Measurements from ENCODE around the gene ITPRIPL1.

Gene ITPRIPL1

DNA sequence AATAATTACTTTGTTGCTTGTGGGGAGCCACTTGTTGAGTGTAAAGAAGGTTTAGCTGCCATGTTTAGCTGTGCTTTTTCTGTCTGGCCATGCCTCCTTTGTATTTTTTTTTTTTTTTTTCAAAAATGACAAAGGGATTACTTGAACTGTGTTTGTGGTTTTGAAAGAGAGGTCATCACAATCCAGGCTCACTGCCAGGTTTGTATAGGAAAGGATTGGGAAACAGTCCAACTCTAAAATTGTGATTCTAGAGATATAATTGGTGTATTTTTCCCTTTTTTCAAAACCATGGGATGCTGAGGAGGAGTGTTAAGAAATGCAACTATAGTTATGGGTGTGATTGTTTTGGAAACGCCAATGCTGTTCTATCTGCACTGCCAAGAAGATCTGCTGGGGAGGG is 4.3 kb downstream of the ITPRIPL1 start:
- CTCF ChIA-PET = no interaction called here
- H3K4me1 Mint-ChIP-seq = peaks cover 69% of the 10 kb centered on the region
- no peak overlapping the region for H3K4me3 Mint-ChIP-seq
- no peak for DNase-seq
- no peaks in the 10 kb centered on the region for H3K27me3 Mint-ChIP-seq
- no peak overlapping the region for H3K27ac Mint-ChIP-seq
- H3K36me3 Mint-ChIP-seq = peaks cover 44% of the 10 kb centered on the region
- H3K9me3 Mint-ChIP-seq = no peaks in the 10 kb centered on the region

DNA sequence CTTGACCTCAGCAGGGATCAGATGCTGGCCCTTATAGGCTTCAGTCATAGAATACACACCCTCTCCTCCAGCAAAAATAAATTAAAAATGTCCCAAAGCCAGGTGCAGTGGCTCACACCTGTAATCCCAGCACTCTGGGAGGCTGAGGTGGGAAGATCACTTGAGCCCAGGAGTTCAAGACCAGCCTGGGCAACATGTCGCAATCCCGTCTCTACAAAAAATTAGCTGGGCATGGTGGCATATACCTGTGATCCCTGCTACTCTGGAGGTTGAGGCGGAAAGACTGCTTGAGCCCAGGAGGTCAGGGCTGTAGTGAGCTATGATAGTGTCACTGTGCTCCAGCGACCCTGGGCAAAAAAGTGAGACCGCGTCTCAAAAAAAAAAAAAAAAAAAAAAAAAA is 4.8 kb downstream of the ITPRIPL1 start:
- H3K4me1 Mint-ChIP-seq = peaks cover 69% of the 10 kb centered on the region

DNA sequence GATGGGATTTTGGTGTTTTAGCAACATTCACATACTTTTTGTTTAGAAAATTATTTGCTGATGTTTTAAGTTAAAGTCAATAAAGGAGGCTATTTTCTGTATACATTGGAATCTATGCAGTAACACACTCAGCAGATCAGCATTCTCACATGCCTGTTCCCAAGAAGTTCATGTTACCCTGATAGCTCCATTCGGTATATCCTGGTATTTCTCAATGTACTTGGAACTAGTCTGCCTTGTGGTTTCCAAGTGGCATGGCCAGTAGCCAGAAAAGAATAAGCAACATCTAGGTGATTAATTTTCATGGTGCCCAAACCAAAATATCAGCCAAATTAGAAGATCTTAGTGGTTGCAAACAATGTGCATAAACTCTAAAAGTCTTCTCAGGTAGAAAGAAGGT is 5.3 kb downstream of the ITPRIPL1 start:
- Mint-ChIP-seq H3K27me3 (no peaks in the 10 kb centered on the region), H3K27ac (no peak overlapping the region), H3K36me3 (peaks cover 45% of the 10 kb centered on the region), H3K4me1 (peaks cover 69% of the 10 kb centered on the region), H3K4me3 (no peak overlapping the region), H3K9me3 (no peaks in the 10 kb centered on the region)
- DNase-seq = no peak
- CTCF ChIA-PET = no interaction called here

More for the DNA sequence above, 4.8 kb downstream of the ITPRIPL1 start:
- Mint-ChIP-seq H3K4me3 (no peak overlapping the region), H3K27ac (no peak overlapping the region), H3K36me3 (peaks cover 44% of the 10 kb centered on the region), H3K9me3 (no peaks in the 10 kb centered on the region), H3K27me3 (no peaks in the 10 kb centered on the region)
- DNase-seq = no peak
- CTCF ChIA-PET = no interaction called here

DNA sequence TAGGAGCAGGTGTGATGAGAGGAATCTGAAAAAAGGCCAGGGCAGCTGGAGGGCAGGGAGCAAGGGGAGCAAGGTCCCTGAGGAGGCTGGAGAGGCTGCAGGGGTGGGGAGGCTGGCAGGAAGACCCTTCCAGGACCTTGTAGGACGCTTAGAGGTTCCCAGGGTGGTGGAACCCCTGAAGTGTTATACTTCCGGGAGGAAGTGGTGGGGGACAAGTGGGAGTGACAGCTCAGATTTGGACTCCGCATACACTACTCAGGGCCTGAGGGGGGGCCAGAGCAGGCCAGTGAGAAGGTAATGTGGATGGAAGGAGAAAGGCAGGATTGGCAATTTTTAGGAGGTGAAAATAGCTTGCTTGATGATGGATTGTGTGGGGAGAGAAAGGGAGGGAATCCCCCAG is 8.6 kb downstream of the ITPRIPL1 start:
- peaks cover 61% of the 10 kb centered on the region for H3K4me1 Mint-ChIP-seq
- CTCF ChIA-PET = no interaction called here
- peak overlapping the region; percentile 91 for H3K4me3 Mint-ChIP-seq
- no peaks in the 10 kb centered on the region for H3K9me3 Mint-ChIP-seq
- no peak for DNase-seq
- peaks cover 24% of the 10 kb centered on the region for H3K36me3 Mint-ChIP-seq
- H3K27ac Mint-ChIP-seq = peak overlapping the region; percentile 53
- no peaks in the 10 kb centered on the region for H3K27me3 Mint-ChIP-seq

DNA sequence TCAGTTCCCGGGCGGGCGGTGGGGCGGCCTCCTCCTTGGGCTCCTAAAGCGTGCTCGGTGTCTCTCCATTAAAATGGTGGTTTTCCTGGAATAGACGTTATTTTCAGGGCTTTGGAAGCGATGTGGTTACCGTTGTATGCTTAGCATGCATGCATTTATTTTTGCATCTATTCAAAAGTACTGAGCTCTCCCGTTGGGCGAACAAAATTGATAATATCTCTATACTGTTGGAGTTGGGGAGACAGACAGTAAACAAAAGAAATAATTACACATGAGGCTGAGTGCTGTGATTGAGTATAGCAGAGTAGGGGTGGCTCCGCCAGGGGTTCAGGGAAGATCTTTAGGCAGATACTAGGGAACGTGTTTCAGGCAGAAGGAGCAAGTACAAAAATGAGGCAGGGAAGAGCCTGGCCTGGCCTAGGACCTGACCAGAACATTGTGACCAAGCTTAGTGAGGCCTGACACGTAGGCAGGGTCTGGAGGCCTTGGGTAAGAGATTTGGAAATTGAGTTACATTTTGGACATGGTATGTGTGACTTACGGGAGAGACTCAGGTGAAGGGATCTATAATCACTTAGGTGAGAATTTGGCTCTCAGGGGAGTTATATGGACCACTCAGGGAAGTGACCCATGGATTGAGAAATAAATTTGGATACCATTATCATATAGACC is 11.1 kb downstream of the ITPRIPL1 start:
- H3K4me3 Mint-ChIP-seq = peak overlapping the region; percentile 91
- H3K9me3 Mint-ChIP-seq = no peaks in the 10 kb centered on the region
- peaks cover 65% of the 10 kb centered on the region for H3K4me1 Mint-ChIP-seq
- H3K27me3 Mint-ChIP-seq = no peaks in the 10 kb centered on the region
- peaks cover 27% of the 10 kb centered on the region for H3K36me3 Mint-ChIP-seq
- H3K27ac Mint-ChIP-seq = peak overlapping the region; percentile 91
- CTCF ChIA-PET = interaction anchor here (0.5 to 3.0 kb wide), 5 partner anchors 9 to 173 kb away, joined by 3 to 13 read pairs (median 3); no protein-coding TSS in a partner anchor
- no peak for DNase-seq

DNA sequence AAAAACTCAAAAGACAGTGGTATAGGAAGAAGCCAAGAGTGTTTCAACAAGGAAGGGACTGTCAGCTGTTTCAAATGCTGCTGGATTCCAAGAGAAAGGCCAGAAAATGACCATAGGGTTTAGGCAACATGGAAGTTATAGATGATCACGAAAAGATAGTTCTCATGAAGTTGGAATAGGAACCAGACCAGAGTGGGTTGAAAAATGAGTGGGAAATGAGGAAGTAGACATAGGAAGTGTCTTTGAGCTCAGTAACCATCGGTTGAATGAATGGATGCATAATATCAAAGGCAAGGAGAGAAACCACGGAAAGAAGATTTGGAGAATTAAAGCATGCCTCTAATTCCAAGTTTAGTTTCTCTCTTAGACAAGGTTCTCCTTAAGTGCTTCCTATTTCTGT is 11.8 kb downstream of the ITPRIPL1 start:
- Mint-ChIP-seq H3K4me1 (peaks cover 70% of the 10 kb centered on the region), H3K27ac (peak overlapping the region; percentile 91), H3K27me3 (no peaks in the 10 kb centered on the region), H3K4me3 (peak overlapping the region; percentile 91), H3K36me3 (peaks cover 32% of the 10 kb centered on the region), H3K9me3 (no peaks in the 10 kb centered on the region)
- CTCF ChIA-PET = interaction anchor here (1.0 to 3.0 kb wide), 3 partner anchors 9 to 76 kb away, joined by 3 to 13 read pairs (median 3); no protein-coding TSS in a partner anchor
- DNase-seq = no peak

DNA sequence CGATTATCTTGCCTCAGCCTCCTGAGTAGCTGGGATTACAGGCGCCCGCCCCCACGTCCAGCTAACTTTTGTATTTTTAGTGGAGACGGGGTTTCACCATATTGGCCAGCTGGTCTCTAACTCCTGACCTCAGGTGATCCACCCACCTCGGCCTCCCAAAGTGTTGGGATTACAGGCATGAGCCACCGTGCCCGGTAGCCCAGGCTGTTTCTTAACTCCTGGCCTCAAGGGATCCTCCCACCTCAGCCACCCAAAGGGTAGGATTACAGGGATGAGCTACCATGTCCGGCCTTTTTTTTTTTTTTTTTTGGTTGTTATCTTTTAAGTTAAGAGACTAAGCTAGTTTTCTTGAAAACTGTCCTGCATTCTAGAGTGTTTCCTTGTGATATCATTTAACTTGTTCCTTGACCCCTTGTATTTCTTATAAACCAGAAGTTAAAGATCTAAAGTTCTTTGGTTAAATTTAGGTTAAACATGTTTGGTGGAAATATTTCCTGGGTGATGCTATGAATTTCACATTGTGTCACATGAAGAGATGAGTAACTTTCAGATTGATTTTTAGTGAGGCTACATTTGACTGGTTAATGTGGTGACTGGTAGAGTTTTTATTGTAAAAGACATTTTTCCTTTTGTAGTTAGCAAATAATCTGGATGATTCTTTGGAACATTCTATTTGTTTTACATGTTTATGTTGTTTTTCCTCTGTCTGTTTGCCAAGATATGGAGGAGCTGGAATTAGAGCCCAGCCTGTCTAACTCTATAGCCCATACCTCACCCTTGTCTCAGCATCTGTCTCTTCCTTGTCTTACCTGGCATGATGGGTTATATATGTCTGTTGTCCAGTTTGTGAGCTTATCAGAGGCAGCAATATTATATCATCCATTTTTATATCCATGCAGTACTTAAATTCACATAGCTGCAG is 15.6 kb downstream of the ITPRIPL1 start:
- peaks cover 59% of the 10 kb centered on the region for H3K4me1 Mint-ChIP-seq
- CTCF ChIA-PET = no interaction called here
- no peak overlapping the region for H3K4me3 Mint-ChIP-seq

DNA sequence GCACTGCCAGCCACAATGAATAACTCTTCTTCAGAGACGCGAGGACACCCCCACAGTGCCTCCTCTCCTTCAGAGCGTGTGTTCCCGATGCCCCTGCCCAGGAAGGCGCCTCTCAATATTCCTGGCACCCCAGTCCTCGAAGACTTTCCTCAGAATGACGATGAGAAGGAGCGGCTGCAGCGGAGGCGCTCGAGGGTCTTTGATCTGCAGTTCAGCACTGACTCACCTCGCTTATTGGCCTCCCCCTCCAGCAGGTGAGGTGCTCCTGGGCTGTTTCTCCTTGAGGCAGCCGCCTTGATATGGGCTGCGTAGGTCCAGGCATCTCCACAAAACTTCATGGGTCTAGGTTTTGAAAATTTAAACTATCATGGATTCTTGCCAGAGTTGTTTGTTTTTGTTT is 16.5 kb downstream of the ITPRIPL1 start:
- H3K27me3 Mint-ChIP-seq = no peaks in the 10 kb centered on the region
- peaks cover 61% of the 10 kb centered on the region for H3K36me3 Mint-ChIP-seq
- H3K27ac Mint-ChIP-seq = peak overlapping the region; percentile 53
- no peak overlapping the region for H3K4me3 Mint-ChIP-seq
- no peak for DNase-seq
- H3K9me3 Mint-ChIP-seq = no peaks in the 10 kb centered on the region
- H3K4me1 Mint-ChIP-seq = peaks cover 53% of the 10 kb centered on the region
- CTCF ChIA-PET = interaction anchor here (0.9 to 1.3 kb wide), 2 partner anchors 15 to 66 kb away, joined by 3 to 4 read pairs; no protein-coding TSS in a partner anchor

More for the DNA sequence above, 15.6 kb downstream of the ITPRIPL1 start:
- Mint-ChIP-seq H3K27ac (peak overlapping the region; percentile 13), H3K36me3 (peaks cover 58% of the 10 kb centered on the region), H3K27me3 (no peaks in the 10 kb centered on the region), H3K9me3 (no peaks in the 10 kb centered on the region)
- no peak for DNase-seq

DNA sequence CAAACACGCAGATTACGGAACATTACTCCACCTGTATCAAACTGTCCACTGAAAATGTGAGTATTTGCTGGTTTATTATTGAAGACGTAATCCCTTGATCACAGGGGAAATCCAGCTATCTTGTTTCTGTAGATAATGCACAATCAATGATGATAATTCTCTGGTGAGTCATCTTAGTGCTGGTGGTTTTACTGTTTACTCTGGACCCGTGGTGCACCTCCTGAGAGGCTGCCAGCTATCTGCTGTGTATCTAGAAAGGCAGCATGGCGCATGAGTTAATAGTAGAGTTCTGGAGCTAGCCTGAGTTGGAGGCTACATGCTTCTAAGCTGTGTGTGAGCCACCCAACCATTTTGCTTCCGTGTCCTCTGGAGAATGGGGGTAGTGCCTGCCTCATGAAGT is 17.0 kb downstream of the ITPRIPL1 start:
- H3K9me3 Mint-ChIP-seq = no peaks in the 10 kb centered on the region
- H3K4me3 Mint-ChIP-seq = no peak overlapping the region
- CTCF ChIA-PET = interaction anchor here (0.9 to 1.3 kb wide), 2 partner anchors 16 to 67 kb away, joined by 3 to 4 read pairs; no protein-coding TSS in a partner anchor

DNA sequence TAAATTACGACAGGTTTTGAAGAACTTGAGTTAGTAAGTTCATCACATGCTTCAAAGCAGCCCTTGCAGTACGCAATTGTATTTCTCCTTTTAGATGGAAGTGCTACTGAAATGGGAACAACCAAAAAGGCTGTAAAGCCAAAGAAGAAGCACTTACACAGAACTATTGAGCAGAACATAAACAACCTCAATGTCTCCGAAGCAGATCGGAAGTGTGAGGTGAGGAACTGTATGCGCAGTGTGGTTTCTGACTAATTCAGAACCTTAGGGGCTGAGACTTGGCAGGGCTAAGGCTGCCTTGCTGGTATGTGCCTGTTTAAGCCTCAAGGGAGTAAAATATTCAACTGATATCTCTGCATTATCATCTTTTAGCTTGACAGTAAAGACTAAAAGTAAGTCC is 18.9 kb downstream of the ITPRIPL1 start:
- no peak for DNase-seq
- Mint-ChIP-seq H3K4me3 (no peak overlapping the region), H3K4me1 (peaks cover 33% of the 10 kb centered on the region), H3K9me3 (no peaks in the 10 kb centered on the region), H3K36me3 (peaks cover 68% of the 10 kb centered on the region), H3K27me3 (no peaks in the 10 kb centered on the region), H3K27ac (peak overlapping the region; percentile 73)
- CTCF ChIA-PET = interaction anchor here (1.6 kb wide), 1 partner anchor 77 kb away, joined by 4 read pairs; no protein-coding TSS in a partner anchor

More for the DNA sequence above, 17.0 kb downstream of the ITPRIPL1 start:
- no peak for DNase-seq
- Mint-ChIP-seq H3K4me1 (peaks cover 48% of the 10 kb centered on the region), H3K27me3 (no peaks in the 10 kb centered on the region), H3K36me3 (peaks cover 64% of the 10 kb centered on the region), H3K27ac (peak overlapping the region; percentile 53)

DNA sequence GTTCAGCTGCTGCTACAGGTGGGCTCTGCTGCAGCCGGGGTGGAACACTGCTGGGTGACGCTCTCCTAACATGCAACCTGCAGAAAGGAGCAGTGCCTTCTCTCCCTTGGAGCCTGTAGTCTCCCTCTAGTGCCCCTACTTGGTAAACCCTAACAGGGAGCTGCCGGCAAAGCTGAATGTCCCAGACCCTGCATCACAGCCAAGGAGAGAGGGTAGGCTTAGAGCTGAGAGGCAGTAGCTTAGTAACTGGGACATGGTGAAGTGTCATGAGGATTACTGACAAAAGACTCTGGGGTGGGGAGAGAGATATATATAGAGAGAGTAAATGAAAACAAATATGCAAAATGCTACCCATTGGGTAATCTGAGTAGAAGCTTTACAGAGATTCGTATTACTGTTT is 20.3 kb downstream of the ITPRIPL1 start:
- Mint-ChIP-seq H3K36me3 (peaks cover 73% of the 10 kb centered on the region), H3K9me3 (no peaks in the 10 kb centered on the region), H3K4me3 (no peak overlapping the region), H3K27ac (peak overlapping the region; percentile 43), H3K27me3 (no peaks in the 10 kb centered on the region), H3K4me1 (peaks cover 24% of the 10 kb centered on the region)
- no peak for DNase-seq
- CTCF ChIA-PET = interaction anchor here (0.7 to 1.6 kb wide), 5 partner anchors 9 to 206 kb away, joined by 3 to 5 read pairs (median 3); no protein-coding TSS in a partner anchor

DNA sequence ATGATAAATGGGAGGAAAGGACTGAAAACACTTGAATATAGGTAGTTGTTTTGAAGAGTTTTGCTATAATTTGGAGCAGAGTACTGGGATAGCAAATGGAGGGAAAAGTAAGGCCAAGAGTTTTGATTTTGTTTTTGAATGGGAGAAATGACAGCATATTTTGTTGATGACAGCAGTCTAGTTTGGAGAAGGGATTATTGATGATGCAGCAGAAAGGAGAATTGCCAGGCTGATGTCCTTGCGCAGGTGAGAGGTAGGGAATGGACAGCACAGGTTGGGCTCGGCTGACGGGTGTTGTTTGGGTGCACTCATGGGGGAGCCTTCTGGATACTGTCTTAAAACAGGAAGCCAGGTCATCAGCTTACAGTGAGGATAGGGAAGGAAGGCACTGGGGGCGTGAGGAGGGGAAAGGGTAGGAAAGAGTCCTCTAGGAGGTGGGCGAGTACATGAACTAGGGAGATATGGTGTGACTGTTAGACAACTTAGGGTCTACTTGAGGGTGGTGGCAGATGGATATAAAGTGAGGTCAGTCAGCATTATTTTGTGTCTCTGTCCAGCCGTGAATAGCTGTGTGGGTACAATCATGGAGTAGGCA is 20.8 kb downstream of the ITPRIPL1 start:
- Mint-ChIP-seq H3K4me1 (peaks cover 20% of the 10 kb centered on the region), H3K27me3 (no peaks in the 10 kb centered on the region), H3K27ac (no peak overlapping the region), H3K9me3 (no peaks in the 10 kb centered on the region), H3K4me3 (no peak overlapping the region), H3K36me3 (peaks cover 75% of the 10 kb centered on the region)
- CTCF ChIA-PET = interaction anchor here (0.8 to 1.4 kb wide), 3 partner anchors 10 to 207 kb away, joined by 3 to 5 read pairs (median 3); no protein-coding TSS in a partner anchor
- DNase-seq = no peak

DNA sequence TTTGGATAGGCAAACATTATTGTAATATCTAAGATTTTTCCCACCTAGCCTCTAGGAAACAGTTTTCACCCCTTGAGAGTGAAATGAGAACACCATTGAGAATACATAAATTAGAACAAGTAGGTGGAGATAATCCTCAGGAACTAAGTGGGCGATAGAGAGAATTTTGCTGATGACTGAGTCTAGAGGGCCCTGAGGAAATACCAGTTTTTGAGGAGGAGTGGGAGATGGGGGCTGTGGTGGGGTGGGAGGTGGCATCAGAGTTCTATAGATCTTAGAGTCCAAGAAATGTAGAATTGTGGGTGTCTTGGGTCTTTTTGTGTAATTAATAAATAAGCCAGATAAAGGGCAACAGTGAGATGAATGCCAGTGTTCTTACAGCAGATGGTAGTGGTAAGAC is 22.3 kb downstream of the ITPRIPL1 start:
- H3K36me3 Mint-ChIP-seq = peaks cover 69% of the 10 kb centered on the region
- DNase-seq = no peak
- H3K27ac Mint-ChIP-seq = no peak overlapping the region
- H3K9me3 Mint-ChIP-seq = no peaks in the 10 kb centered on the region
- H3K4me3 Mint-ChIP-seq = no peak overlapping the region
- no peaks in the 10 kb centered on the region for H3K27me3 Mint-ChIP-seq
- H3K4me1 Mint-ChIP-seq = peaks cover 7% of the 10 kb centered on the region
- CTCF ChIA-PET = no interaction called here

DNA sequence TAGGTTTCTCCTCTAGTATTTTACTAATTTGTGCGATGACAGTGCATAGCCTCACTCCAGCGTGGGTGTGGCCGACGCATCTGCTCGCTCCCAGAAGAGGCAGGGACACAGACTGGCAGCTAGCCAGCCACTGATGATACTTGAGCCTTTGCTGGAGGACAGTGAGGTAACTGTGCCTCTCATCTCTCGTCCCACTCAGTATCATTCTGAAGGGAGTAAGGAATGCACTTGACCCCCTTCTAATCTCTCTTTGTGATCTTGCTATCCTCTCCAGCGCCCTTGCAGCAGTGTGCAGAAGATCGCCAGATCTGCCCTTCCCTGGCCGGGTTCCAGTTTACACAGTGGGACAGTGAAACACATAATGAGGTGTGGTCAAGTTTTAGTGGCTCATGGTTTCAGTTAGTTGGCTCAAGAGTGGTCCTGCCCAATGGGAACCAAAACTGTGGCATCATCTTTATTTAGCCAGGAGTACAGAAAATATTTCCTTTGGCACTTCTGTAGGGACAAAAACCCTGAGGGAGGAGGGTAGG is 28.0 kb downstream of the ITPRIPL1 start:
- no peak overlapping the region for H3K4me3 Mint-ChIP-seq
- DNase-seq = no peak
- no peaks in the 10 kb centered on the region for H3K4me1 Mint-ChIP-seq
- H3K9me3 Mint-ChIP-seq = no peaks in the 10 kb centered on the region
- CTCF ChIA-PET = no interaction called here
- H3K27ac Mint-ChIP-seq = no peak overlapping the region
- H3K36me3 Mint-ChIP-seq = peaks cover 57% of the 10 kb centered on the region
- H3K27me3 Mint-ChIP-seq = no peaks in the 10 kb centered on the region
